Skin epidermis (tissue), 12 donors: ENCODE results near the gene SYNGR3.

Source experiments
- H3K27ac ChIP-seq, 21 experiments: fragments of 200-600 bp; sonication (generic) in 11 of 21; one replicate each; pipeline ENCODE4 v1.5.0; 2020; ENCODE audit warnings: mild to moderate bottlenecking in 3 of 21, inconsistent platforms in 2 of 21, moderate library complexity in 2 of 21
- H3K4me3 ChIP-seq, 7 experiments: fragments of 200-600 bp; sonication (generic) in 2 of 7; one replicate each; pipeline ENCODE4 v1.5.0; 2020; ENCODE audit warnings: inconsistent platforms in 2 of 7, mild to moderate bottlenecking in 2 of 7, moderate library complexity in 1 of 7

Gene SYNGR3

GRCh38 chr16:2034696-2035430 lies 45.1 kb downstream of the SYNGR3 start:
- Histone ChIP-seq H3K27ac (peak overlapping the region in 20 of 21 experiments; percentile 37 to 91 (median 66)), H3K4me3 (no peak overlapping the region)

GRCh38 chr16:2035431-2036199 lies 45.8 kb downstream of the SYNGR3 start:
- Histone ChIP-seq H3K4me3 (peak overlapping the region in 1 of 7 experiments; percentile 6), H3K27ac (peak overlapping the region in 20 of 21 experiments; percentile 37 to 91 (median 68))

- Histone ChIP-seq H3K27ac (peak overlapping the region in 20 of 21 experiments; percentile 37 to 91 (median 68)), H3K4me3 (peak overlapping the region in 1 of 7 experiments; percentile 6)
Measured at GRCh38 chr16:2036200-2036966, 46.6 kb downstream of the SYNGR3 start.

- Histone ChIP-seq H3K4me3 (no peak overlapping the region), H3K27ac (peak overlapping the region in 6 of 21 experiments; percentile 11 to 91 (median 64))
Measured at GRCh38 chr16:2037115-2037514, 47.3 kb downstream of the SYNGR3 start.

- Histone ChIP-seq H3K27ac (peak overlapping the region in 17 of 21 experiments; percentile 22 to 83 (median 62)), H3K4me3 (no peak overlapping the region)
Measured at GRCh38 chr16:2037647-2038381, 48.0 kb downstream of the SYNGR3 start.

- Histone ChIP-seq H3K4me3 (no peak overlapping the region), H3K27ac (peak overlapping the region in 18 of 21 experiments; percentile 0 to 83 (median 58))
Measured at GRCh38 chr16:2038382-2039231, 48.8 kb downstream of the SYNGR3 start.

- no peak overlapping the region for H3K4me3 ChIP-seq
Measured at GRCh38 chr16:2039274-2040031, 49.7 kb downstream of the SYNGR3 start.

GRCh38 chr16:2040041-2040786 lies 50.4 kb downstream of the SYNGR3 start:
- Histone ChIP-seq H3K27ac (peak overlapping the region in 18 of 21 experiments; percentile 7 to 83 (median 46)), H3K4me3 (no peak overlapping the region)

More at GRCh38 chr16:2039274-2040031, 49.7 kb downstream of the SYNGR3 start:
- peak overlapping the region in 18 of 21 experiments; percentile 7 to 83 (median 58) for H3K27ac ChIP-seq

- peak overlapping the region in 5 of 21 experiments; percentile 9 to 81 (median 66) for H3K27ac ChIP-seq
- no peak overlapping the region for H3K4me3 ChIP-seq
Measured at GRCh38 chr16:2040787-2041522, 51.2 kb downstream of the SYNGR3 start.

- peak overlapping the region in 3 of 21 experiments; percentile 12 to 49 (median 47) for H3K27ac ChIP-seq
Measured at GRCh38 chr16:2042171-2042985, 52.6 kb downstream of the SYNGR3 start.

GRCh38 chr16:2042986-2043666 lies 53.4 kb downstream of the SYNGR3 start:
- Histone ChIP-seq H3K27ac (peak overlapping the region in 2 of 21 experiments; percentile 28 to 41), H3K4me3 (no peak overlapping the region)

More at GRCh38 chr16:2042171-2042985, 52.6 kb downstream of the SYNGR3 start:
- H3K4me3 ChIP-seq, result no peak overlapping the region
